SK-N-DZ (cell line): ENCODE measurements around the gene SMAD7.
"Not testable (repeated sequence)": the region's sequence is repeated elsewhere in the genome, so short reads cannot be mapped to it uniquely, and the experiment has no call there.

Experiments used
- DNase-seq: peaks from one replicate; pipeline ENCODE4 v3.0.0-alpha.2; 2015; ENCODE audit warnings: low spot score

Gene SMAD7

GRCh38 chr18:48882379-48882778, 68.4 kb downstream of the SMAD7 start:
- DNase-seq, result no peak

- DNase-seq, result no peak
Observed at GRCh38 chr18:48880931-48881330, 69.8 kb downstream of the SMAD7 start.

- DNase-seq, result no peak
Observed at GRCh38 chr18:48879008-48879431, 71.7 kb downstream of the SMAD7 start.

- no peak for DNase-seq
Observed at GRCh38 chr18:48878471-48878870, 72.3 kb downstream of the SMAD7 start.

- no peak for DNase-seq
Observed at GRCh38 chr18:48877941-48878340, 72.8 kb downstream of the SMAD7 start.

- DNase-seq, result no peak
Observed at GRCh38 chr18:48876590-48876989, 74.2 kb downstream of the SMAD7 start.

- peak; percentile 67 for DNase-seq
Observed at GRCh38 chr18:48875942-48876511, 74.7 kb downstream of the SMAD7 start.

- no peak for DNase-seq
Observed at GRCh38 chr18:48875314-48875941, 75.3 kb downstream of the SMAD7 start.

GRCh38 chr18:48874701-48875162, 76.0 kb downstream of the SMAD7 start:
- no peak for DNase-seq

GRCh38 chr18:48874233-48874632, 76.5 kb downstream of the SMAD7 start:
- DNase-seq, result no peak

GRCh38 chr18:48872234-48873145, 78.3 kb downstream of the SMAD7 start:
- DNase-seq, result no peak

- no peak for DNase-seq
Observed at GRCh38 chr18:48871391-48872166, 79.2 kb downstream of the SMAD7 start.

GRCh38 chr18:48870926-48871325, 79.8 kb downstream of the SMAD7 start:
- DNase-seq, result not testable (repeated sequence)
